PFSK-1 (cell line): ENCODE results near the gene FBXW11.

Experiments
- POLR2AphosphoS5 ChIP-seq: IDR thresholded peaks from 2 replicates; pipeline ENCODE4 v1.6.1; 2012; ENCODE audit warnings: low read depth, mild to moderate bottlenecking, control low read depth, low read length, moderate library complexity
- REST ChIP-seq, 2 experiments: IDR thresholded peaks; 2 replicates each; pipeline versions ENCODE4 v1.6.1 to v1.8.0; 2011 to 2012; ENCODE audit warnings: low read depth in 2 of 2, low read length in 2 of 2, control low read depth in 1 of 2, inconsistent platforms in 1 of 2, mild to moderate bottlenecking in 1 of 2, moderate library complexity in 1 of 2; ENCODE audit not compliant: insufficient read depth in 1 of 2
- TAF1 ChIP-seq: IDR thresholded peaks from 2 replicates; pipeline ENCODE4 v1.6.1; 2012; ENCODE audit warnings: low read length, control low read depth, borderline replicate concordance; ENCODE audit not compliant: insufficient read depth

GRCh38 chr5:171907725-171908343 is 98.6 kb downstream of the FBXW11 start:
- TF ChIP-seq POLR2AphosphoS5, result no peak
- no peak for TF ChIP-seq TAF1
- no peak for TF ChIP-seq REST (IDR thresholded peaks at IDR 0.05; ENCODE audit: insufficient read depth in 1 of 2, low read depth in 2 of 2, low read length in 2 of 2)
